Heart right ventricle (tissue), 16 donors: ENCODE results near the gene PKHD1. TPM values are rescaled to one million over a fixed set of nuclear protein-coding genes. Genes with fewer than 3 reads are reported as not detected.

ENCODE experiments used
- ATAC-seq, 8 donors: fragments of 200-7000 bp; cut with Tn5 transposase; one replicate each; pipeline ENCODE4 v1.9.1; 2020; ENCODE audit warnings: mild to moderate bottlenecking in 8 of 8, moderate library complexity in 8 of 8, moderate number of reproducible peaks in 1 of 8
- DNase-seq, 2 donors: peaks; one replicate each; pipeline ENCODE4 v3.0.0-alpha.2; 2020
- H3K27ac ChIP-seq, 10 donors: fragments of 200-600 bp; sonication (generic) in 2 of 10; one replicate each; pipeline versions ENCODE4 v1.5.0 to v1.8.0; 2020 to 2022; ENCODE audit warnings: mild to moderate bottlenecking in 3 of 10
- H3K27me3 ChIP-seq, 7 donors: fragments of 200-600 bp; one replicate each; pipeline ENCODE4 v1.8.0; 2021 to 2022; ENCODE audit warnings: mild to moderate bottlenecking in 2 of 7
- H3K36me3 ChIP-seq, 9 donors: fragments of 200-600 bp; sonication (generic) in 1 of 9; one replicate each; pipeline versions ENCODE4 v1.5.0 to v1.8.0; 2020 to 2022; ENCODE audit warnings: mild to moderate bottlenecking in 2 of 9
- H3K4me1 ChIP-seq, 9 donors: fragments of 200-600 bp; sonication (generic) in 1 of 9; one replicate each; pipeline versions ENCODE4 v1.5.0 to v1.8.0; 2020 to 2022; ENCODE audit warnings: mild to moderate bottlenecking in 4 of 9
- H3K4me3 ChIP-seq, 10 donors: fragments of 200-600 bp; sonication (generic) in 2 of 10; one replicate each; pipeline versions ENCODE4 v1.5.0 to v1.8.0; 2020 to 2022; ENCODE audit warnings: mild to moderate bottlenecking in 7 of 10, moderate library complexity in 2 of 10
- H3K9me3 ChIP-seq, 11 donors: fragments of 200-600 bp in 10 of 11; sonication (generic) in 2 of 11; one replicate each; pipeline versions ENCODE4 v1.5.0 to v1.8.0; 2013 to 2022; ENCODE audit warnings: mild to moderate bottlenecking in 2 of 11, control low read depth in 1 of 11, moderate library complexity in 1 of 11
- WGBS, 2 donors: extraction: QIAGEN DNeasy Blood & Tissue Kit; methylation state at CpG; one replicate each; pipeline ENCODE4 v1.1.7; 2013; ENCODE audit warnings: inconsistent platforms in 1 of 2; 5-methylcytosine and 5-hydroxymethylcytosine counted together
- intact Hi-C, 10 donors: fragments of 100-400 bp; cut with DNase I; formaldehyde crosslinking; loops; one replicate each; pipeline versions ENCODE4 v1.11.1 to v1.14.2; 2022
- polyA plus RNA-seq, 2 donors: library from polyadenylated mRNA; stranded (reverse); fragments of 200-250 nt; gene quantifications; one replicate each; pipeline ENCODE4 v1.2.3, GENCODE V29; 2013
- total RNA-seq, 10 donors: library from RNA; stranded (reverse); fragmentation: NEBNext Ultra II Directional in 3 of 10; extraction: Animal tissue kit (Norgen Biotek cat#: 25700) in 3 of 10; gene quantifications; one replicate each; pipeline versions ENCODE4 v1.2.1 to v1.2.4, GENCODE V29; 2021 to 2023
- TF ChIP-seq, protein P1 (sequence below), 9 donors: fragments of 200-600 bp; sonication (generic) in 2 of 9; IDR thresholded peaks; one replicate each; pipeline versions ENCODE4 v1.5.0 to v1.8.0; 2021 to 2022; ENCODE audit warnings: antibody characterized with exemption in 9 of 9, mild to moderate bottlenecking in 5 of 9, moderate library complexity in 1 of 9
- donor health status: Arrhythmogenic right ventricular cardiomyopathy.
- donor health status: ischemic (EF 13 %, LVEDD 7.1; RV severe dilation, severe dysfunction).
- donor health status: healthy with polysubstance abuse.
- donor health status: DM: no; HTN: yes; CAD: no.
- donor health status: DM: no; HTN: no; CAD: no.
- donor health status: ischemic (EF 25% LVEDD 6.9; RV normal size, moderate dysfunction).
- donor health status: ischemic (EF 25% LVEDD 5.7; RV mildly dilated, moderate dysfunction).
- donor health status: healthy.
- donor health status: DM: yes; HTN: yes; CAD: no.
- donor health status: Ischemic cardiomyopathy.
- donor health status: ischemic (EF 35%, LVEDD 5.7; RV mildly dilated, moderate dysfunction).
- donor health status: nonischemic (EF 11% LVEDD 7.7; RV severe dilation, severe dysfunction).
- donor health status: DM: yes; HTN: yes; CAD: no.
- donor health status: PGD.
- donor health status: ischemic (EF 29% LVEDD 5.4; RV normal size, mild dysfunction).
- donor health status: nonischemic (EF 23%, LVEDD 6.1; RV moderate dilation, normal function).

The PKHD1 gene
- total and polyA plus RNA-seq, 12 donors: under 0.01 to 0.07 (median 0.02) TPM; not detected in 7

DNA sequence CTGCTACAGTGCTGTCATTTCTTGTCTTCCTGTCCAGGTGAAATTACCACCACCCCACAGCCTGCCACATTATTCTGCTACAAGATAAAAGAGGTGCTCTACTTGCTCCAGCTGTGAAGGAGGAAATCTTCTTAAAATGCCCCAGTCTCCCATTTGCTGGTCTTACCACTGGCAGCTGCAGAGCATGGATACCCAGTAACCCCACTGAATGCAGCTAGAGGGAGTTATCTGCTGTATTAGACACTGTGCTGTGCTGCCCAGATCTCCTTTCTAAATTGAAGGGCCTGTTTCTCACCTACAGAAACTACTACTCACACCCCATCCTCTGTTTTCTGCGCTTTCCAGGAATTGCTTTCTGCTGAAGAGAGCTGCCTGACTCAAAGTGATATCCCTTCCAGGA lies 517.8 kb downstream of the PKHD1 start:
- no peak for ATAC-seq
- H3K4me1 ChIP-seq: no peaks in the 10 kb centered on the region
- intact Hi-C loops: loop anchor here in 1 of 10 donors (10.0 kb wide), 1 partner anchor 175 kb away; no protein-coding TSS in a partner anchor
- no peak for DNase-seq
- no peaks in the 10 kb centered on the region for H3K36me3 ChIP-seq
- 70 to 84% methylated on average over 1 of the region's 1 CpG for WGBS, 2 donors
- H3K27me3 ChIP-seq: no peaks in the 10 kb centered on the region
- H3K9me3 ChIP-seq: peaks cover 0 to 6% (median 0%) of the 10 kb centered on the region in 11 donors
- H3K4me3 ChIP-seq: no peak overlapping the region
- no peak overlapping the region for H3K27ac ChIP-seq
- TF ChIP-seq, protein P1, sequence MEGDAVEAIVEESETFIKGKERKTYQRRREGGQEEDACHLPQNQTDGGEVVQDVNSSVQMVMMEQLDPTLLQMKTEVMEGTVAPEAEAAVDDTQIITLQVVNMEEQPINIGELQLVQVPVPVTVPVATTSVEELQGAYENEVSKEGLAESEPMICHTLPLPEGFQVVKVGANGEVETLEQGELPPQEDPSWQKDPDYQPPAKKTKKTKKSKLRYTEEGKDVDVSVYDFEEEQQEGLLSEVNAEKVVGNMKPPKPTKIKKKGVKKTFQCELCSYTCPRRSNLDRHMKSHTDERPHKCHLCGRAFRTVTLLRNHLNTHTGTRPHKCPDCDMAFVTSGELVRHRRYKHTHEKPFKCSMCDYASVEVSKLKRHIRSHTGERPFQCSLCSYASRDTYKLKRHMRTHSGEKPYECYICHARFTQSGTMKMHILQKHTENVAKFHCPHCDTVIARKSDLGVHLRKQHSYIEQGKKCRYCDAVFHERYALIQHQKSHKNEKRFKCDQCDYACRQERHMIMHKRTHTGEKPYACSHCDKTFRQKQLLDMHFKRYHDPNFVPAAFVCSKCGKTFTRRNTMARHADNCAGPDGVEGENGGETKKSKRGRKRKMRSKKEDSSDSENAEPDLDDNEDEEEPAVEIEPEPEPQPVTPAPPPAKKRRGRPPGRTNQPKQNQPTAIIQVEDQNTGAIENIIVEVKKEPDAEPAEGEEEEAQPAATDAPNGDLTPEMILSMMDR (IDR thresholded peaks at IDR 0.05): no peak

DNA sequence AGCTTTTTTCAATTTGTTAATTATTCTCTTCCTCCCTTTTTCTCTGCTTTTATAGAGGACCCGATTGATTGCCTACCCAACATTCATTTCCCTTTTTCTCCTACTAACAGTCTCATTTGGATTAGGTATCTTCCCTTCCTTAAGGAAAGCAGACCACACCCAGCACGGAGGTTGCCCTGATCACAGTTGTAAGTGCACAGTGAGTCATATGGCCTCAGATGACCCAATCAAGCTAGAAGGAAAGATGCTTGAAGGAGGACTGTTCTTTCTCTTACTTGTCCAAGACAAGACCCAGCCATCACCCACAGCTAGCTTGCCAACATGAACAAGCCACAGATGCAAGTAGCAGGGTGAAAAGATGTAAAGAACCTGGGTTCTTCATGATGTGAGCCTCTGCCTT lies 518.6 kb downstream of the PKHD1 start:
- no peak for DNase-seq
- TF ChIP-seq, protein P1 (IDR thresholded peaks at IDR 0.05): no peak
- WGBS, 2 donors: 69 to 74% methylated on average over 2 of the region's 2 CpGs

DNA sequence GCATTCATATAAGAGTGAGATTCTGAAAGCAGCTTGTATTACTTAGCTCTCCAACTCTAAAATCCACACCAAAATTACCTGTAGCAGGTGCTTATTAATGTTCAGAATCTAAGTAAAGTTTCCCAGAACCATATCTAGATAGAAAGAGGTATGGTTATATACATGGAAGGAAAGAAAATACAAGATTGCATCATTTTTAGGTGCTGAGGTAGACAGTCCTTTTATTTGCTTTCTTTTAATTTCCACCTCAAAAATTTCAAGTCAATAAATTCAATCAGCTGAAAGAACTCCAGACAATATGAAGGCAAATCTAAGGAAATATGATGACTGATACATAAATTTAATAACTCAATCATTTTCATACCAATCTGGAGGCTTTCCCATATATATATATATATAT lies 521.9 kb downstream of the PKHD1 start:
- ATAC-seq: no peak
- no peak overlapping the region for H3K27ac ChIP-seq
- no peak for DNase-seq

More for the DNA sequence above, 518.6 kb downstream of the PKHD1 start:
- intact Hi-C loops: loop anchor here in 1 of 10 donors (10.0 kb wide), 1 partner anchor 176 kb away; no protein-coding TSS in a partner anchor
- no peaks in the 10 kb centered on the region for H3K36me3 ChIP-seq
- H3K27me3 ChIP-seq: no peaks in the 10 kb centered on the region
- ATAC-seq: no peak
- H3K9me3 ChIP-seq: peaks cover 0 to 3% (median 0%) of the 10 kb centered on the region in 11 donors
- H3K4me1 ChIP-seq: no peaks in the 10 kb centered on the region
- no peak overlapping the region for H3K27ac ChIP-seq
- H3K4me3 ChIP-seq: no peak overlapping the region

More for the DNA sequence above, 521.9 kb downstream of the PKHD1 start:
- TF ChIP-seq, protein P1 (IDR thresholded peaks at IDR 0.05): no peak
- Histone ChIP-seq H3K27me3 (peaks cover 0 to 4% (median 0%) of the 10 kb centered on the region in 7 donors), H3K4me1 (no peaks in the 10 kb centered on the region), H3K9me3 (no peaks in the 10 kb centered on the region), H3K4me3 (no peak overlapping the region), H3K36me3 (no peaks in the 10 kb centered on the region)
- intact Hi-C loops: loop anchor here in 1 of 10 donors (10.0 kb wide), 1 partner anchor 179 kb away; no protein-coding TSS in a partner anchor

Other genes with a start within 250 kb of the PKHD1 start
- not detected for gene IL17A, start 98.8 kb upstream of the PKHD1 start, total RNA-seq
- gene IL17A, start 98.8 kb upstream of the PKHD1 start, polyA plus RNA-seq: not detected
- not detected for gene IL17F, start 156.9 kb upstream of the PKHD1 start, total RNA-seq
- not detected for gene IL17F, start 156.9 kb upstream of the PKHD1 start, polyA plus RNA-seq
- gene MCM3, start 197.1 kb upstream of the PKHD1 start, total RNA-seq: 10 to 100 TPM; 18.0 to 28.5 (median 25.9) TPM
- gene MCM3, start 197.1 kb upstream of the PKHD1 start, polyA plus RNA-seq: 10 to 100 TPM in 1 of 2 donors, 1 to 10 TPM in 1; 9.7 to 29.7 TPM